ENCODE measurements around the gene KARS1. TPM values are rescaled to one million over a fixed set of nuclear protein-coding genes. Genes with fewer than 3 reads are reported as not detected.

KARS1 gene
- total RNA-seq, 1 donor from 2014 or later, result 90.5 TPM

GRCh38 chr16:75590920-75591843, 56.3 kb downstream of the KARS1 start:
- intact Hi-C loops (cut with DNase I), result no loop called here
- no peaks in the 10 kb centered on the region for H3K9me3 ChIP-seq
- peaks cover 4% of the 10 kb centered on the region for H3K4me1 ChIP-seq
- no peaks in the 10 kb centered on the region for H3K27me3 ChIP-seq
- peaks cover 3% of the 10 kb centered on the region for H3K36me3 ChIP-seq
- peak overlapping the region; percentile 20 for H3K27ac ChIP-seq
- no peak overlapping the region for H3K4me3 ChIP-seq
- no peak for DNase-seq
- no peak for TF ChIP-seq CTCF (IDR thresholded peaks at IDR 0.05)
- peak; percentile 40 for ATAC-seq

GRCh38 chr16:75589306-75589705, 58.2 kb downstream of the KARS1 start:
- Histone ChIP-seq H3K4me3 (no peak overlapping the region), H3K27me3 (no peaks in the 10 kb centered on the region), H3K36me3 (no peaks in the 10 kb centered on the region), H3K4me1 (peaks cover 4% of the 10 kb centered on the region), H3K27ac (no peak overlapping the region), H3K9me3 (no peaks in the 10 kb centered on the region)
- TF ChIP-seq CTCF (IDR thresholded peaks at IDR 0.05), result no peak
- DNase-seq, result no peak
- intact Hi-C loops (cut with DNase I), result no loop called here
- no peak for ATAC-seq

GRCh38 chr16:75588716-75589115, 58.7 kb downstream of the KARS1 start:
- Histone ChIP-seq H3K4me1 (peaks cover 4% of the 10 kb centered on the region), H3K4me3 (no peak overlapping the region), H3K36me3 (no peaks in the 10 kb centered on the region), H3K9me3 (no peaks in the 10 kb centered on the region), H3K27me3 (no peaks in the 10 kb centered on the region), H3K27ac (no peak overlapping the region)
- DNase-seq (no peak), ATAC-seq (no peak)
- TF ChIP-seq CTCF (IDR thresholded peaks at IDR 0.05), result no peak
- intact Hi-C loops (cut with DNase I), result no loop called here

GRCh38 chr16:75584108-75584507, 63.4 kb downstream of the KARS1 start:
- no peaks in the 10 kb centered on the region for H3K27me3 ChIP-seq
- ATAC-seq, result no peak
- intact Hi-C loops (cut with DNase I), result no loop called here
- H3K36me3 ChIP-seq, result peaks cover 13% of the 10 kb centered on the region
- H3K27ac ChIP-seq, result no peak overlapping the region
- no peak overlapping the region for H3K4me3 ChIP-seq
- DNase-seq, result no peak
- H3K4me1 ChIP-seq, result no peaks in the 10 kb centered on the region
- H3K9me3 ChIP-seq, result no peaks in the 10 kb centered on the region
- no peak for TF ChIP-seq CTCF (IDR thresholded peaks at IDR 0.05)

GRCh38 chr16:75579281-75579834, 68.1 kb downstream of the KARS1 start:
- H3K9me3 ChIP-seq, result no peaks in the 10 kb centered on the region
- intact Hi-C loops (cut with DNase I), result no loop called here
- H3K27me3 ChIP-seq, result no peaks in the 10 kb centered on the region
- H3K4me3 ChIP-seq, result no peak overlapping the region
- TF ChIP-seq CTCF (IDR thresholded peaks at IDR 0.05), result no peak
- H3K4me1 ChIP-seq, result peaks cover 5% of the 10 kb centered on the region
- no peak for DNase-seq
- H3K27ac ChIP-seq, result no peak overlapping the region
- ATAC-seq, result no peak
- peaks cover 60% of the 10 kb centered on the region for H3K36me3 ChIP-seq

All from upper lobe of right lung (tissue), 1 donor.